HepG2 (cell line): ENCODE results near the gene ENTPD2. TPM values are rescaled to one million over a fixed set of nuclear protein-coding genes. Genes with fewer than 3 reads are reported as not detected.

Experiments used
- AKAP8 ChIP-seq: sonication (generic); formaldehyde crosslinking; IDR thresholded peaks from 2 replicates; pipeline ENCODE4 v1.5.1; 2020; ENCODE audit warnings: mild to moderate bottlenecking, missing genetic modification reagents
- FOXC1 ChIP-seq: sonication (generic); formaldehyde crosslinking; IDR thresholded peaks from 2 replicates; pipeline ENCODE4 v1.8.0; 2022; ENCODE audit warnings: mild to moderate bottlenecking, missing genetic modification reagents, borderline replicate concordance
- GABPB1 ChIP-seq: IDR thresholded peaks from 2 replicates; pipeline ENCODE4 v1.6.1; 2016; ENCODE audit warnings: mild to moderate bottlenecking, missing genetic modification reagents, moderate library complexity, missing compliant biosample characterization
- KAT8 ChIP-seq: IDR thresholded peaks from 2 replicates; pipeline ENCODE4 v1.6.1; 2016; ENCODE audit warnings: missing genetic modification reagents, missing compliant biosample characterization
- MAFF ChIP-seq: IDR thresholded peaks from 2 replicates; pipeline ENCODE4 v1.6.1; 2011; ENCODE audit warnings: low read depth, low read length, improper control_type of control experiment
- MAX ChIP-seq: IDR thresholded peaks from 2 replicates; pipeline ENCODE4 v1.6.1; 2012; ENCODE audit warnings: inconsistent platforms
- NR1H2 ChIP-seq: sonication (generic); formaldehyde crosslinking; IDR thresholded peaks from 2 replicates; pipeline ENCODE4 v1.8.1; 2022; ENCODE audit warnings: low read depth, missing genetic modification reagents, borderline replicate concordance
- PATZ1 ChIP-seq: sonication (generic); formaldehyde crosslinking; IDR thresholded peaks from 2 replicates; pipeline ENCODE4 v1.4.0; 2020; ENCODE audit warnings: missing genetic modification reagents
- SOX13 ChIP-seq, 3 experiments: fragments of 450-650 bp in 1 of 3; sonication (generic) in 1 of 3; formaldehyde crosslinking in 1 of 3; IDR thresholded peaks in 2 of 3; conservative IDR thresholded peaks in 1 of 3; 2 replicates each; pipeline versions ENCODE4 v1.5.0 to v1.6.1; 2016 to 2020; ENCODE audit warnings: antibody characterized with exemption in 1 of 3, mild to moderate bottlenecking in 1 of 3, missing compliant biosample characterization in 1 of 3, missing genetic modification reagents in 1 of 3, moderate library complexity in 1 of 3
- SOX6 ChIP-seq, 2 experiments: fragments of 450-650 bp in 1 of 2; sonication (generic) in 1 of 2; formaldehyde crosslinking in 1 of 2; IDR thresholded peaks; 2 replicates each; pipeline versions ENCODE4 v1.4.0 to v1.6.1; 2017 to 2020; ENCODE audit warnings: antibody characterized with exemption in 1 of 2, mild to moderate bottlenecking in 1 of 2, missing genetic modification reagents in 1 of 2
- SSRP1 ChIP-seq: IDR thresholded peaks from 2 replicates; pipeline ENCODE4 v1.6.1; 2016; ENCODE audit warnings: control low read depth
- THAP11 ChIP-seq: IDR thresholded peaks from 2 replicates; pipeline ENCODE4 v1.6.1; 2016; ENCODE audit warnings: missing biosample characterization, missing genetic modification reagents
- ZBTB1 ChIP-seq: sonication (generic); formaldehyde crosslinking; IDR thresholded peaks from 2 replicates; pipeline ENCODE4 v1.4.0; 2020; ENCODE audit warnings: missing genetic modification reagents, borderline replicate concordance
- ZFP91 ChIP-seq: sonication (generic); formaldehyde crosslinking; IDR thresholded peaks from 2 replicates; pipeline ENCODE4 v1.9.0; 2022; ENCODE audit warnings: missing genetic modification reagents, mild to moderate bottlenecking, borderline replicate concordance
- ZNF24 ChIP-seq: fragments of 450-650 bp; IDR thresholded peaks from 2 replicates; pipeline ENCODE4 v1.6.1; 2017; ENCODE audit warnings: antibody characterized with exemption, mild to moderate bottlenecking
- ZNF580 ChIP-seq: IDR thresholded peaks from 2 replicates; pipeline ENCODE4 v1.6.1; 2016; ENCODE audit warnings: low read depth, borderline replicate concordance
- ZNF788 ChIP-seq: sonication (generic); formaldehyde crosslinking; IDR thresholded peaks from 2 replicates; pipeline ENCODE4 v1.5.0; 2020; ENCODE audit warnings: mild to moderate bottlenecking, missing genetic modification reagents, borderline replicate concordance
- ZSCAN9 ChIP-seq: IDR thresholded peaks from 2 replicates; pipeline ENCODE4 v1.6.1; 2016; ENCODE audit warnings: borderline replicate concordance
- polyA plus RNA-seq, 8 experiments: library from polyadenylated mRNA; depleted of rRNA in 3 of 8; stranded (reverse) in 7 of 8; unstranded in 1 of 8; fragments of >200 nt; fragmentation: Illumina TruSeq in 4 of 8; extraction: Trizol in 4 of 8; gene quantifications; 2 replicates each; pipeline versions ENCODE4 v1.2.1 to v1.2.3, GENCODE V29; 2011 to 2016; ENCODE audit warnings: low read depth in 4 of 8, missing spikeins in 1 of 8, mixed read lengths in 1 of 8; ENCODE audit not compliant: insufficient read depth in 1 of 8
- total RNA-seq, 5 experiments: library from RNA; depleted of rRNA; stranded (reverse); fragments of >200 nt; fragmentation: Illumina TruSeq; extraction: Trizol; gene quantifications; 2 replicates each; pipeline ENCODE4 v1.2.3, GENCODE V29; 2016; ENCODE audit warnings: low read depth in 1 of 5
- TF ChIP-seq, protein P1 (sequence below): sonication (generic); formaldehyde crosslinking; IDR thresholded peaks from 2 replicates; pipeline ENCODE4 v1.4.0; 2020; ENCODE audit warnings: missing genetic modification reagents
- TF ChIP-seq, protein P2 (sequence below): sonication (generic); formaldehyde crosslinking; IDR thresholded peaks from 2 replicates; pipeline ENCODE4 v1.5.1; 2020; ENCODE audit warnings: mild to moderate bottlenecking, moderate library complexity, missing genetic modification reagents

ENTPD2 gene
- total and polyA plus RNA-seq, 2 of the 13 experiments (the other 11 are each of a cell fraction or from before 2014, with no cell fraction given): 0.95 to 3.2 TPM

- TF ChIP-seq KAT8 (CRISPR knock-in tag): no peak
- TF ChIP-seq ZNF580 (CRISPR knock-in tag): no peak
- TF ChIP-seq MAFF: no peak
- peak; percentile 25; the same call in 1 of the 2 replicates for TF ChIP-seq SSRP1 (CRISPR knock-in tag)
- TF ChIP-seq, protein P1, sequence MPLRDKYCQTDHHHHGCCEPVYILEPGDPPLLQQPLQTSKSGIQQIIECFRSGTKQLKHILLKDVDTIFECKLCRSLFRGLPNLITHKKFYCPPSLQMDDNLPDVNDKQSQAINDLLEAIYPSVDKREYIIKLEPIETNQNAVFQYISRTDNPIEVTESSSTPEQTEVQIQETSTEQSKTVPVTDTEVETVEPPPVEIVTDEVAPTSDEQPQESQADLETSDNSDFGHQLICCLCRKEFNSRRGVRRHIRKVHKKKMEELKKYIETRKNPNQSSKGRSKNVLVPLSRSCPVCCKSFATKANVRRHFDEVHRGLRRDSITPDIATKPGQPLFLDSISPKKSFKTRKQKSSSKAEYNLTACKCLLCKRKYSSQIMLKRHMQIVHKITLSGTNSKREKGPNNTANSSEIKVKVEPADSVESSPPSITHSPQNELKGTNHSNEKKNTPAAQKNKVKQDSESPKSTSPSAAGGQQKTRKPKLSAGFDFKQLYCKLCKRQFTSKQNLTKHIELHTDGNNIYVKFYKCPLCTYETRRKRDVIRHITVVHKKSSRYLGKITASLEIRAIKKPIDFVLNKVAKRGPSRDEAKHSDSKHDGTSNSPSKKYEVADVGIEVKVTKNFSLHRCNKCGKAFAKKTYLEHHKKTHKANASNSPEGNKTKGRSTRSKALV: 0 out of 2 replicates have a peak, but pooled peaks have one; percentile 48
- TF ChIP-seq ZBTB1: no peak
- 0 out of 2 replicates have a peak, but pooled peaks have one; percentile 23 for TF ChIP-seq ZNF788 (CRISPR knock-in tag)
- peak; percentile 60 for TF ChIP-seq PATZ1 (CRISPR knock-in tag)
- TF ChIP-seq ZSCAN9 (CRISPR knock-in tag): 0 out of 2 replicates have a peak, but pooled peaks have one; percentile 23
- TF ChIP-seq, protein P2, sequence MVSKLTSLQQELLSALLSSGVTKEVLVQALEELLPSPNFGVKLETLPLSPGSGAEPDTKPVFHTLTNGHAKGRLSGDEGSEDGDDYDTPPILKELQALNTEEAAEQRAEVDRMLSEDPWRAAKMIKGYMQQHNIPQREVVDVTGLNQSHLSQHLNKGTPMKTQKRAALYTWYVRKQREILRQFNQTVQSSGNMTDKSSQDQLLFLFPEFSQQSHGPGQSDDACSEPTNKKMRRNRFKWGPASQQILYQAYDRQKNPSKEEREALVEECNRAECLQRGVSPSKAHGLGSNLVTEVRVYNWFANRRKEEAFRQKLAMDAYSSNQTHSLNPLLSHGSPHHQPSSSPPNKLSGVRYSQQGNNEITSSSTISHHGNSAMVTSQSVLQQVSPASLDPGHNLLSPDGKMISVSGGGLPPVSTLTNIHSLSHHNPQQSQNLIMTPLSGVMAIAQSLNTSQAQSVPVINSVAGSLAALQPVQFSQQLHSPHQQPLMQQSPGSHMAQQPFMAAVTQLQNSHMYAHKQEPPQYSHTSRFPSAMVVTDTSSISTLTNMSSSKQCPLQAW: peak; percentile 60; the same call in 1 of the 2 replicates
- TF ChIP-seq MAX: peak; percentile 2; the same call in 1 of the 2 replicates
- no peak for TF ChIP-seq NR1H2 (CRISPR knock-in tag)
- peak; percentile 38; the same call in 1 of the 2 replicates for TF ChIP-seq GABPB1 (CRISPR knock-in tag)
- TF ChIP-seq AKAP8 (CRISPR knock-in tag): no peak
- TF ChIP-seq SOX6 (IDR thresholded peaks at IDR 0.05): no peak
- TF ChIP-seq SOX6 (CRISPR knock-in tag; IDR thresholded peaks at IDR 0.05): 0 out of 2 replicates have a peak, but pooled peaks have one; percentile 22
- peak; percentile 61 for TF ChIP-seq ZFP91 (CRISPR knock-in tag)
- no peak for TF ChIP-seq ZNF24
- TF ChIP-seq FOXC1: 0 out of 2 replicates have a peak, but pooled peaks have one; percentile 50
- no peak for TF ChIP-seq SOX13 (IDR thresholded peaks at IDR 0.05)
- TF ChIP-seq SOX13 (CRISPR knock-in tag; conservative IDR thresholded peaks at IDR 0.05 in 1 of 2, IDR thresholded peaks at IDR 0.05 in 1 of 2): 0 out of 4 replicates have a peak, but pooled peaks of 1 of the 2 experiments have one; percentile 7
- TF ChIP-seq THAP11 (CRISPR knock-in tag): 0 out of 2 replicates have a peak, but pooled peaks have one; percentile 13
Measured at GRCh38 chr9:137034709-137035506, 19.0 kb downstream of the ENTPD2 start (continued).
